ENCODE results near the gene TNNT3.

Gene TNNT3

GRCh38 chr11:1930462-1930830, 10.9 kb downstream of the TNNT3 start:
- TF ChIP-seq, protein P1, sequence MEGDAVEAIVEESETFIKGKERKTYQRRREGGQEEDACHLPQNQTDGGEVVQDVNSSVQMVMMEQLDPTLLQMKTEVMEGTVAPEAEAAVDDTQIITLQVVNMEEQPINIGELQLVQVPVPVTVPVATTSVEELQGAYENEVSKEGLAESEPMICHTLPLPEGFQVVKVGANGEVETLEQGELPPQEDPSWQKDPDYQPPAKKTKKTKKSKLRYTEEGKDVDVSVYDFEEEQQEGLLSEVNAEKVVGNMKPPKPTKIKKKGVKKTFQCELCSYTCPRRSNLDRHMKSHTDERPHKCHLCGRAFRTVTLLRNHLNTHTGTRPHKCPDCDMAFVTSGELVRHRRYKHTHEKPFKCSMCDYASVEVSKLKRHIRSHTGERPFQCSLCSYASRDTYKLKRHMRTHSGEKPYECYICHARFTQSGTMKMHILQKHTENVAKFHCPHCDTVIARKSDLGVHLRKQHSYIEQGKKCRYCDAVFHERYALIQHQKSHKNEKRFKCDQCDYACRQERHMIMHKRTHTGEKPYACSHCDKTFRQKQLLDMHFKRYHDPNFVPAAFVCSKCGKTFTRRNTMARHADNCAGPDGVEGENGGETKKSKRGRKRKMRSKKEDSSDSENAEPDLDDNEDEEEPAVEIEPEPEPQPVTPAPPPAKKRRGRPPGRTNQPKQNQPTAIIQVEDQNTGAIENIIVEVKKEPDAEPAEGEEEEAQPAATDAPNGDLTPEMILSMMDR (IDR thresholded peaks at IDR 0.05; ENCODE audit: low read depth, low read length, poor library complexity, severe bottlenecking), result no peak
- TF ChIP-seq EZH2phosphoT487 (IDR thresholded peaks at IDR 0.05; ENCODE audit: borderline replicate concordance, low read length), result no peak
- Histone ChIP-seq H3K36me3 (ENCODE audit: control insufficient read depth, low read length) (no peaks in the 10 kb centered on the region), H3F3A (ENCODE audit: control insufficient read depth, insufficient read depth) (no peaks in the 10 kb centered on the region), H3K27ac (ENCODE audit: low read depth, low read length) (no peak overlapping the region), H4K20me1 (ENCODE audit: control insufficient read depth, insufficient read depth, low read depth, low read length) (no peaks in the 10 kb centered on the region), H3K4me3 (ENCODE audit: low read length) (no peak overlapping the region), H3K4me1 (ENCODE audit: control insufficient read depth, low read length) (no peaks in the 10 kb centered on the region), H3K4me2 (ENCODE audit: low read length) (no peak overlapping the region), H3K27me3 (ENCODE audit: control insufficient read depth, low read length) (no peaks in the 10 kb centered on the region), H3K79me2 (ENCODE audit: control insufficient read depth, low read length) (no peaks in the 10 kb centered on the region), H3K9me2 (replicated peaks; ENCODE audit: control insufficient read depth, low read length) (no peaks in the 10 kb centered on the region), H3K9me3 (ENCODE audit: control insufficient read depth, insufficient read depth, low read length) (no peaks in the 10 kb centered on the region)

- Histone ChIP-seq H3F3A (ENCODE audit: control insufficient read depth, insufficient read depth) (no peaks in the 10 kb centered on the region), H3K4me3 (ENCODE audit: low read length) (no peak overlapping the region), H3K27me3 (ENCODE audit: control insufficient read depth, low read length) (no peaks in the 10 kb centered on the region), H3K27ac (ENCODE audit: low read depth, low read length) (no peak overlapping the region), H3K79me2 (ENCODE audit: control insufficient read depth, low read length) (no peaks in the 10 kb centered on the region), H3K9me2 (replicated peaks; ENCODE audit: control insufficient read depth, low read length) (no peaks in the 10 kb centered on the region), H3K4me1 (ENCODE audit: control insufficient read depth, low read length) (no peaks in the 10 kb centered on the region), H4K20me1 (ENCODE audit: control insufficient read depth, insufficient read depth, low read depth, low read length) (no peaks in the 10 kb centered on the region), H3K9me3 (ENCODE audit: control insufficient read depth, insufficient read depth, low read length) (no peaks in the 10 kb centered on the region), H3K36me3 (ENCODE audit: control insufficient read depth, low read length) (no peaks in the 10 kb centered on the region), H3K4me2 (ENCODE audit: low read length) (no peak overlapping the region)
- no peak for TF ChIP-seq EZH2phosphoT487 (IDR thresholded peaks at IDR 0.05; ENCODE audit: borderline replicate concordance, low read length)
- TF ChIP-seq, protein P1 (IDR thresholded peaks at IDR 0.05; ENCODE audit: low read depth, low read length, poor library complexity, severe bottlenecking), result no peak
Measured at GRCh38 chr11:1931341-1932104, 12.0 kb downstream of the TNNT3 start.

DNA sequence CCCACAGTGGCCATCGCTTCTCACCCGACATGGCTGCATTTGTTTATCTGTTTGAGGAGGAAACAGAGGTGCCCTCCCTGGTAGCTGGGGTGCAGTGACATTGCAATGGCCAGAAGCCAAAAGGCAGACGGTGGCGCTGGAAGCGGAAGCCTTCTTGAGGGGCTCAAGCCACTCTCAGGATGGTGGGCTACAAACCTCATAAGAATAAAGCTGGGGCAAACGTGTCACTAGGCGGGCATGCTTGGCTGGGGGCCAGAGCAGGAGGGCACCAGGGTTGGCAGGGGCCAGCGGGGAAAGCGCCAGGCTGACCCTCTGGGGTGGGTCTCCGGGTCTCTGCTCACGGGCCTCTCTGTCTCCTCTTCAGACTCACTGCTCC, 12.6 kb downstream of the TNNT3 start:
- H3K4me2 ChIP-seq (ENCODE audit: low read length), result no peak overlapping the region
- no peak overlapping the region for H3K27ac ChIP-seq (ENCODE audit: low read depth, low read length)
- H3K36me3 ChIP-seq (ENCODE audit: control insufficient read depth, low read length), result no peaks in the 10 kb centered on the region
- no peaks in the 10 kb centered on the region for H3F3A ChIP-seq (ENCODE audit: control insufficient read depth, insufficient read depth)
- no peak overlapping the region for H3K4me3 ChIP-seq (ENCODE audit: low read length)
- H3K27me3 ChIP-seq (ENCODE audit: control insufficient read depth, low read length), result no peaks in the 10 kb centered on the region
- H3K9me2 ChIP-seq (replicated peaks; ENCODE audit: control insufficient read depth, low read length), result no peaks in the 10 kb centered on the region
- no peaks in the 10 kb centered on the region for H3K4me1 ChIP-seq (ENCODE audit: control insufficient read depth, low read length)
- TF ChIP-seq, protein P1 (IDR thresholded peaks at IDR 0.05; ENCODE audit: low read depth, low read length, poor library complexity, severe bottlenecking), result no peak
- TF ChIP-seq EZH2phosphoT487 (IDR thresholded peaks at IDR 0.05; ENCODE audit: borderline replicate concordance, low read length), result no peak
- H4K20me1 ChIP-seq (ENCODE audit: control insufficient read depth, insufficient read depth, low read depth, low read length), result no peaks in the 10 kb centered on the region
- no peaks in the 10 kb centered on the region for H3K9me3 ChIP-seq (ENCODE audit: control insufficient read depth, insufficient read depth, low read length)
- H3K79me2 ChIP-seq (ENCODE audit: control insufficient read depth, low read length), result no peaks in the 10 kb centered on the region
